Activated effector memory CD4-positive, alpha-beta T cell treated with Interleukin-2 at 50 U/mL for 16 hours (primary cell): ENCODE measurements around the gene BBX.

Experiments used
- DNase-seq: peaks from one replicate; pipeline ENCODE4 v3.0.0-alpha.2; 2020

Gene BBX

GRCh38 chr3:107522510-107523288 lies at the start of gene BBX:
Gene BBX (plus strand): TSS chr3:107522962. CDS start chr3:107710461, 187,499 bp downstream.
- DNase-seq: peak; percentile 94

- DNase-seq: no peak
These were observed 46.3 kb upstream of the BBX start for GRCh38 chr3:107476462-107476861.

GRCh38 chr3:107487490-107487889 lies 35.3 kb upstream of the BBX start:
- no peak for DNase-seq

GRCh38 chr3:107488942-107489341 lies 33.8 kb upstream of the BBX start:
- DNase-seq: no peak

- no peak for DNase-seq
These were observed 29.6 kb upstream of the BBX start for GRCh38 chr3:107493134-107493533.

GRCh38 chr3:107496855-107497254 lies 25.9 kb upstream of the BBX start:
- no peak for DNase-seq

GRCh38 chr3:107498646-107499045 lies 24.1 kb upstream of the BBX start:
- no peak for DNase-seq

- DNase-seq: no peak
These were observed 16.3 kb upstream of the BBX start for GRCh38 chr3:107506458-107506857.

GRCh38 chr3:107508331-107508730 lies 14.4 kb upstream of the BBX start:
- DNase-seq: no peak

- DNase-seq: no peak
These were observed 10.7 kb upstream of the BBX start for GRCh38 chr3:107512108-107512507.

GRCh38 chr3:107514453-107514852 lies 8.3 kb upstream of the BBX start:
- no peak for DNase-seq

- no peak for DNase-seq
These were observed 6.3 kb upstream of the BBX start for GRCh38 chr3:107516475-107516874.

- no peak for DNase-seq
These were observed 2.2 kb upstream of the BBX start for GRCh38 chr3:107520535-107520934.

GRCh38 chr3:107521469-107522059 lies 1.2 kb upstream of the BBX start:
- no peak for DNase-seq

- DNase-seq: no peak
These were observed 452 bp downstream of the BBX start for GRCh38 chr3:107523289-107523538.

GRCh38 chr3:107523539-107524325 lies 970 bp downstream of the BBX start:
- peak; percentile 40 for DNase-seq

- DNase-seq: no peak
These were observed 1.6 kb downstream of the BBX start for GRCh38 chr3:107524326-107524840.

GRCh38 chr3:107524841-107525643 lies 2.3 kb downstream of the BBX start:
- peak; percentile 30 for DNase-seq

GRCh38 chr3:107525644-107526305 lies 3.0 kb downstream of the BBX start:
- peak; percentile 6 for DNase-seq

- DNase-seq: no peak
These were observed 9.2 kb downstream of the BBX start for GRCh38 chr3:107531917-107532469.

- DNase-seq: no peak
These were observed 18.1 kb downstream of the BBX start for GRCh38 chr3:107540857-107541256.

- no peak for DNase-seq
These were observed 19.9 kb downstream of the BBX start for GRCh38 chr3:107542665-107543064.
